ENCODE data around the gene GPRASP2.
"Not testable (repeated sequence)": the region's sequence is repeated elsewhere in the genome, so short reads cannot be mapped to it uniquely, and the experiment has no call there.

GPRASP2 gene

GRCh38 chrX:102712216-102712966, at the start of gene GPRASP2:
GPRASP2 (plus strand) TSS chrX:102712448; CDS start chrX:102714870, 2,422 bp downstream.
- peak in 1 of 2 donors; percentile 28 for DNase-seq

DNA sequence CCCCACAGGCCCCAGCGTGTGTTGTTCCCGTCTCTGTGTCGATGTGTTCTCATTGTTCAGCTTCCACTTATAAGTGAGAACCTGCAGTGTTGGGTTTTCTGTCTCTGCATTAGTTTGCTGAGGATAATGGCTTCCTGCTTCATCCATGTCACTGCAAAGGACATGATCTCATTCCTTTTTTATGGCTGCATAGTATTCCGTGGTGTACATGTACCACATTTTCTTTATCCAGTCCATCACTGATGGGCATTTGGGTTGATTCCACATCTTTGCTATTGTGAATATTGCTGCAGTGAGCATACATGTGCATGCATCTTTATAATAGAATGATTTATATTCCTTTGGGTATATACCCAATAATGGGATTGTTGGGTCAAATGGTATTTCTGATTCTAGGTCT, 48.4 kb upstream of the GPRASP2 start:
- DNase-seq = not testable (repeated sequence)

GRCh38 chrX:102667034-102667433, 45.2 kb upstream of the GPRASP2 start:
- DNase-seq = not testable (repeated sequence)

- DNase-seq = no peak
Measured at GRCh38 chrX:102669526-102669925, 42.7 kb upstream of the GPRASP2 start.

DNA sequence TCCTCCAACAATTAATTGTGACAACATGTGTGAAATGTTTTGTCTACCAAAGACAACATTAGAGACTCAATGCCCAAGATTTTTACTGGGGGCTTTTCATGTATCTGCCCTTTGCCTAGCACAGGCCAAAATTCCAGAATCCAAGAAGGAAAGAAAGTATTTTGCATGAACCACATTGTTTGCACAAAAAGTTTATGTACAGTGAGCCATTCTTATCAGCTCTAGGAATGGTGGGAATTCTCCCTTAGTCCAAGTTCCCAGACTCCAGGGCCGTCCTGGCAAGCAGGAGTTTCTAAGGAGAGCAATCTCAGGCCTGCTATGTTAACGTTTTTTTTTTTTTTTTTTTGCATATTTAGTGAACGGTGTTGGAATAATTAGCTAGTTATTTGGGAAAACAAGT, 39.4 kb upstream of the GPRASP2 start:
- DNase-seq = no peak

GRCh38 chrX:102677479-102677878, 34.8 kb upstream of the GPRASP2 start:
- DNase-seq = not testable (repeated sequence)

GRCh38 chrX:102684772-102685520, 27.3 kb upstream of the GPRASP2 start:
- DNase-seq = no peak

GRCh38 chrX:102694749-102695148, 17.5 kb upstream of the GPRASP2 start:
- DNase-seq = no peak

GRCh38 chrX:102696306-102696705, 15.9 kb upstream of the GPRASP2 start:
- DNase-seq = no peak

DNA sequence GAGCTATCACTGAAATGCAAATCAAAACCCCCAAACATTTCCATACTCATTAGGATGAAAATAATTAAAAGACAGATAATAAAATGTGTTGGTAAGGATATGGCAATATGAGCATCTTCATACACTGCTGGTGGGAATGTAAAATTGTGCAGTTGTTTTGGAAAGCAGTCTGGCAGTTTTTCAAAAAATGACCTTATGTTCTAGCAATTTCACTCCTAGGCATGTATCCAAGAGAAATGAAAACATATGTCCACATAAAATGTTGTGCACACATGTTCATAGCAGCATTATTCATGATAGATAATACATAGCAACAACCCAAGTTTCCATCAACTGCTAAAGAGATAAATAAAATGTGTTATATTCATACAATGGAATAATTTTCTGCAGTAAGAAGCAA, 14.8 kb upstream of the GPRASP2 start:
- DNase-seq = no peak

GRCh38 chrX:102708900-102709299, 3.3 kb upstream of the GPRASP2 start:
- no peak for DNase-seq

DNA sequence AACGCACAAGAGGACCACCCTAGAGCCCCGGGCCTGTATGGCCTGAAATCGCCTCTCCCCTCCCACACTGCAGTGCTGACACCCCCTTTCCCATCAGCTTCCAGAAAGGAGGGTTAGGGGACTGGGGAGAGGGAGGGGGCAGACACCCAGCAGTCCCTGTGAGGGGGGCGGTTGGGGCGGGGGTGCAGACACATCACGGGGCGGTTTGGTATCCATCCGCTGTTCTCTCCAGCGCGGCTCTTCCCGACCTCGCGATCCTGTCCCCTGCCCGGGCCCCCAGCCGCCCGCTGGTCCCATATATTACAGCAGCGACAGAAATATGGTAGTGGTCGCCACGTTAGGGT, 404 bp upstream of the GPRASP2 start:
- peak in 1 of 2 donors; percentile 28 for DNase-seq

GRCh38 chrX:102712981-102713625, 855 bp downstream of the GPRASP2 start:
- peak; percentile 35 to 43 for DNase-seq

- DNase-seq = no peak
Measured at GRCh38 chrX:102714994-102715393, 2.7 kb downstream of the GPRASP2 start.

- no peak for DNase-seq
Measured at GRCh38 chrX:102715967-102716366, 3.7 kb downstream of the GPRASP2 start.

DNA sequence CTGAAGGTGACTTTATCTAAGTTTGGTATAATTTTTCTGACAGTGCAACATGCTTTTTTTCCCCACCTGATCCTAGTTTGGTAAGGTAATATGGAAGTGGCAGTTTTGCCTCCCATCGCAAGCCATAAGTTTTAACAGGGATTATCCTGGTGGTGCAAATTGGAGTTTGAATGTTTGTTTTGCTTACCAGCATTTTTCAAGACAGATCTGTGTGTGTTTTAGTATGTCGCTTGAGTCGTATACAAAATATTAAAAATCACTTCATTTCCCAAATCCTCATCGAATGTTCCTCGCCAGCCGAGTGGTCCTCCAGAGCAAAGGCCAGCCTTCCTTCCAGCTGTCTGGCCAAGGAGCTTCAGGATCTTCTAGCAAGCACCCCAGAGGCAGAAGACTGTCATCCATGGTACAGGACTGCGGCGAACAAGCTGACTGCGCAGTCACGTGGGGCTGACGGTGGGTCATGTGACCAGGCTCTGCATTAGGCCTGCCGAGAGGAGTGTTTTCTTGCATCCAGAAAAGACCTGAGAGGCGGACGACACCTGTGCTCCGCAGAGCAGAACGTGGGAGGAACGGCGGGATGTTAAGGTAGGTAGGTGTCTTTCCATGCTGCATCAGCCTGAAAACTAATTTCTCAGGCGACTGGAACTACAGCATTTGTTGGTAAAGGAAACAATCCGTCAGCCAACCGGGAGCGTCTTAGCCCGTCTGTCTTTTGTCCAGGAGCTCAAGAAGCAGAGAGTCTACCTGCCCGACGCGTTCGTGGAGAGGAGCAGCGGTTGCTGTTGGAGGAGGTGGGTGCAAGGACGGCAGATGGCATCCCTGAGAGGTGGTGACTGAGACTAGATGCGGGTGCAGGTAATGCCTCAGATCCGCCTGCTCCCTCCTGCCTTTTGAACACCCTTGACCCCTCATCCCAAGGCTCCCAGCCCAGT, 8.3 kb downstream of the GPRASP2 start, which contains the start of gene GPRASP3:
Gene GPRASP3 (plus strand): TSS at position 507 of the 932 bp plus-strand sequence. CDS start 28,253 bp downstream, outside the sequence.
- peak; percentile 61 to 72 for DNase-seq

- DNase-seq = not testable (repeated sequence)
Measured at GRCh38 chrX:102721169-102721506, 8.9 kb downstream of the GPRASP2 start.

DNA sequence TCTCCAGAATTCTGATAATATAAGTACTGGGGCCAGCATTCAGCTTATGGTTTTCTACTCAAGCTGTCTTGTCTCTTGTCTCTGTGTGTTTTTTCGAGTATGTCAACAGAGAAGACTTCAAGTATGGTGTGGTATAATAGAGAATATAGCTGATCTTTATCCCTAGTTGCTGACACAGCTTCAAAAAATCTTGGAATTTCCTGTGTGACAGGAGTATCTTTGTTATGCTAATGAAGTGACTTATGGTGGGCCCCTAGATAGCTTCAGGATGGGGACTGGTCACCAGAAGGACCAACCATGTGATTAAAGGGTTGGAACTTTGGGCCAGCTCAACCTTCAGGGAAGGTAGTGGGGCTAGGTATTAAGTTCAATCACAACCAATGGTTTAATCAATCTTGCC, 11.2 kb downstream of the GPRASP2 start:
- DNase-seq = no peak

DNA sequence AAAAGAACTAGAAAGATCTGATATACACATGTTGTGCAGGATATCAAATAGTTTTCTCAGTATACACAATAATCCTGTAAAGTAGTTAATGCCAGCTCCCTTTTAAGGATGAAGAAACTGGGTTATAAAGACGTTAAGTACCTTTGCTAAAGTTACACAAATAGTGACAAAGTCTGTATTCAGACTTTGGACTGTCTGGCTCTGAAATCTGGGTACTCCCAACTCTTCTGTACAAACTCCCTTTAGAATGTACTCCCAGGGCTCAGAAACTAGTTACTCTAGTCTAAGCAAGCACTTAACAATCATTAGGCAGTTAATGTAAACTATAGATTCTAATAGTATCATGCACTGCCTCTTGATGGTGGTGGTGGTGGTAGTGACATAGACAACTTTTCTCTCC, 15.5 kb downstream of the GPRASP2 start:
- DNase-seq = no peak

GRCh38 chrX:102728646-102729045, 16.4 kb downstream of the GPRASP2 start:
- DNase-seq = no peak

GRCh38 chrX:102739657-102740056, 27.4 kb downstream of the GPRASP2 start:
- no peak for DNase-seq

- no peak for DNase-seq
Measured at GRCh38 chrX:102744307-102744706, 32.1 kb downstream of the GPRASP2 start.

DNA sequence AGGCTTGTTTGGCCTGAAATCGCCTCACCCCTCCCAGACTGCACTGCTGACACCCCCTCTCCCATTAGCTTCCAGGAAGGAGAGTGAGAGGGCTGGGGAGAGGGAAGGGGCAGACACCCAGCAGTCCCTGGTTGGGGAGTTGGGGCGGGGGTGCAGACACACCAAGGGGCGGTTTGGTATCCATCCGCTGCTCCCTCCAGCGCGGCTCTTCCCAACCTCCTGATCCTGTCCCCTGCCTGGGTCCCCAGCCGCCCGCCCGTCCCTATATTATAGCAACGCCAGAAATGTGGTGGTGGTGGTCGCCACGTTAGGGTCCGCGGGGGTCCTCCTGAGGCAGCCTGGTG, 33.2 kb downstream of the GPRASP2 start:
- no peak for DNase-seq

All from hippocampal formation (tissue), 2 donors.